Measurements from ENCODE around the gene SHC3.

- TF ChIP-seq POLR2A (IDR thresholded peaks at IDR 0.05; ENCODE audit: low read length), result no peak
- TF ChIP-seq GATA1 (IDR thresholded peaks at IDR 0.05; ENCODE audit: low read depth, low read length), result no peak
These were observed 193.0 kb downstream of the SHC3 start for GRCh38 chr9:88985616-88986015.

Data from erythroblast (primary cell).